ENCODE results near the gene TOX4. TPM values are rescaled to one million over a fixed set of nuclear protein-coding genes. Genes with fewer than 3 reads are reported as not detected.

Gene TOX4
- total RNA-seq, 2 donors from 2014 or later = 60.0 to 61.5 TPM

- Mint-ChIP-seq H3K4me1 (peaks cover 19% of the 10 kb centered on the region), H3K4me3 (no peak overlapping the region), H3K27me3 (ENCODE audit: insufficient read depth) (no peaks in the 10 kb centered on the region), H3K36me3 (ENCODE audit: low read depth) (peaks cover 79% of the 10 kb centered on the region), H3K27ac (peak overlapping the region; percentile 17), H3K9me3 (no peaks in the 10 kb centered on the region)
- no peak for DNase-seq
- no peak for TF ChIP-seq CTCF (conservative IDR thresholded peaks at IDR 0.05)
- Histone ChIP-seq H3K9me3 (ENCODE audit: control insufficient read depth, low read length) (no peaks in the 10 kb centered on the region), H3K4me1 (ENCODE audit: control insufficient read depth, insufficient read depth, low read length) (peaks cover 9% of the 10 kb centered on the region), H3K27me3 (ENCODE audit: control insufficient read depth, insufficient read depth, low read length, poor library complexity, severe bottlenecking) (no peaks in the 10 kb centered on the region), H3K9ac (ENCODE audit: extremely low read depth, low read length, poor library complexity, severe bottlenecking) (no peak overlapping the region), H3K36me3 (ENCODE audit: control insufficient read depth, insufficient read depth, low read length) (peaks cover 85% of the 10 kb centered on the region), H3K27ac (ENCODE audit: low read depth, low read length) (no peak overlapping the region), H3K4me3 (ENCODE audit: low read length) (no peak overlapping the region)
- WGBS, 2 experiments (ENCODE audit: insufficient coverage in 1 of 2, insufficient read length in 1 of 2) = 93 to 100% methylated on average over 1 to 2 of the region's 2 CpGs
Measured at GRCh38 chr14:21496453-21496852, 19.5 kb downstream of the TOX4 start.

GRCh38 chr14:21498540-21499526, 21.8 kb downstream of the TOX4 start:
- Mint-ChIP-seq H3K27me3 (ENCODE audit: insufficient read depth) (no peaks in the 10 kb centered on the region), H3K4me1 (peaks cover 19% of the 10 kb centered on the region), H3K36me3 (ENCODE audit: low read depth) (peaks cover 85% of the 10 kb centered on the region), H3K9me3 (no peaks in the 10 kb centered on the region), H3K27ac (peak overlapping the region; percentile 61), H3K4me3 (no peak overlapping the region)
- no peaks in the 10 kb centered on the region for H3K9me3 ChIP-seq (ENCODE audit: control insufficient read depth, low read length)
- H3K27me3 ChIP-seq (ENCODE audit: control insufficient read depth, insufficient read depth, low read length, poor library complexity, severe bottlenecking) = no peaks in the 10 kb centered on the region
- peak; percentile 54 for DNase-seq
- no peak overlapping the region for H3K27ac ChIP-seq (ENCODE audit: low read depth, low read length)
- no peak overlapping the region for H3K9ac ChIP-seq (ENCODE audit: extremely low read depth, low read length, poor library complexity, severe bottlenecking)
- WGBS, 2 experiments (ENCODE audit: insufficient coverage in 1 of 2, insufficient read length in 1 of 2) = 82 to 89% methylated on average over 4 to 5 of the region's 5 CpGs
- peaks cover 9% of the 10 kb centered on the region for H3K4me1 ChIP-seq (ENCODE audit: control insufficient read depth, insufficient read depth, low read length)
- no peak overlapping the region for H3K4me3 ChIP-seq (ENCODE audit: low read length)
- peaks cover 91% of the 10 kb centered on the region for H3K36me3 ChIP-seq (ENCODE audit: control insufficient read depth, insufficient read depth, low read length)
- peak; percentile 80 for TF ChIP-seq CTCF (conservative IDR thresholded peaks at IDR 0.05)

GRCh38 chr14:21501568-21501967, 24.6 kb downstream of the TOX4 start:
- H3K27ac ChIP-seq (ENCODE audit: low read depth, low read length) = no peak overlapping the region
- Mint-ChIP-seq H3K36me3 (ENCODE audit: low read depth) (peaks cover 68% of the 10 kb centered on the region), H3K4me3 (no peak overlapping the region), H3K9me3 (no peaks in the 10 kb centered on the region), H3K27me3 (ENCODE audit: insufficient read depth) (no peaks in the 10 kb centered on the region), H3K27ac (no peak overlapping the region), H3K4me1 (peaks cover 21% of the 10 kb centered on the region)
- no peaks in the 10 kb centered on the region for H3K9me3 ChIP-seq (ENCODE audit: control insufficient read depth, low read length)
- H3K9ac ChIP-seq (ENCODE audit: extremely low read depth, low read length, poor library complexity, severe bottlenecking) = no peak overlapping the region
- TF ChIP-seq CTCF (conservative IDR thresholded peaks at IDR 0.05) = no peak
- H3K27me3 ChIP-seq (ENCODE audit: control insufficient read depth, insufficient read depth, low read length, poor library complexity, severe bottlenecking) = no peaks in the 10 kb centered on the region
- no peak for DNase-seq
- no peak overlapping the region for H3K4me3 ChIP-seq (ENCODE audit: low read length)
- WGBS, 2 experiments (ENCODE audit: insufficient coverage in 1 of 2, insufficient read length in 1 of 2) = 91% methylated on average over 5 of the region's 5 CpGs
- peaks cover 9% of the 10 kb centered on the region for H3K4me1 ChIP-seq (ENCODE audit: control insufficient read depth, insufficient read depth, low read length)
- H3K36me3 ChIP-seq (ENCODE audit: control insufficient read depth, insufficient read depth, low read length) = peaks cover 89% of the 10 kb centered on the region

All from endodermal cell (in vitro differentiated cells).